Left cardiac atrium (tissue), 4 donors: ENCODE results near the gene IL1RAPL2. TPM values are rescaled to one million over a fixed set of nuclear protein-coding genes. Genes with fewer than 3 reads are reported as not detected.
"Not testable (repeated sequence)": the region's sequence is repeated elsewhere in the genome, so short reads cannot be mapped to it uniquely, and the experiment has no call there.

Experiments
- ATAC-seq, 2 donors: fragments of 200-7000 bp; cut with Tn5 transposase; one replicate each; pipeline ENCODE4 v1.9.1; 2020; ENCODE audit warnings: mild to moderate bottlenecking in 2 of 2, moderate library complexity in 2 of 2
- DNase-seq: peaks from one replicate; pipeline ENCODE4 v3.0.0-alpha.2; 2020
- intact Hi-C, 2 donors: fragments of 100-400 bp; cut with DNase I; formaldehyde crosslinking; loops; one replicate each; pipeline versions ENCODE4 v1.14.1 to v1.15.1; 2022 to 2023
- total RNA-seq, 2 donors: library from RNA; stranded (reverse); fragmentation: NEBNext Ultra II Directional; extraction: Animal tissue kit (Norgen Biotek cat#: 25700); gene quantifications; one replicate each; pipeline ENCODE4 v1.2.1, GENCODE V29; 2021
- donor health status: DM: no; HTN: yes; CAD: no.
- donor health status: DM: no; HTN: yes; CAD: no; lungs with severe emphysema.
- donor health status: DM: yes; HTN: yes; CAD: no.
- donor health status: Dilated cardiomyopathy.

IL1RAPL2 gene
- total RNA-seq, 2 donors from 2014 or later, result 0.09 TPM; not detected in 1

GRCh38 chrX:105219454-105220401 is 653.7 kb downstream of the IL1RAPL2 start:
- no peak for ATAC-seq
- DNase-seq, result no peak
- intact Hi-C loops, result no loop called here

GRCh38 chrX:105220636-105221035 is 654.6 kb downstream of the IL1RAPL2 start, which contains the start of gene TEX13A:
Gene TEX13A (minus strand): TSS chrX:105220694. CDS start chrX:105220397, 297 bp downstream.
- DNase-seq (no peak), ATAC-seq (no peak)
- intact Hi-C loops, result no loop called here

DNA sequence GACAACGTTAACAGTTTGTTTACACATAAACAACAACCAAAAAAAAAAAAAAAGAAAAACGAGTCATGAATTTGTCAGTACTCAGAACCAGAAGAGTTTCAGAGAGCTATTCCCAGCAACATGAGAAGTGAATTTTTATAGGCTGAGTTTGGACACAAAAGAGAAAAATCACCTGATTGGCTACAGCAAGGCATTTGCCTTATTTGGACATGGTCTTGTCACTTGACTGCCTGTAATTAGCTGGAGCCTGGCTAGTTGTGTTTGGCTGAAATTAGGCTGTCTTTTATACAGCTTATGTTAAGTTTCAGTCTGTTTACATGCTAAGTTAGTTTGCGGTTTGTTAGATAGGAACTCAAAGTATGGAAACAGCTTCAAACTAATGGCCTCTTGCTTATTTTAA is 655.4 kb downstream of the IL1RAPL2 start:
- DNase-seq, result no peak
- no peak for ATAC-seq
- intact Hi-C loops, result no loop called here

DNA sequence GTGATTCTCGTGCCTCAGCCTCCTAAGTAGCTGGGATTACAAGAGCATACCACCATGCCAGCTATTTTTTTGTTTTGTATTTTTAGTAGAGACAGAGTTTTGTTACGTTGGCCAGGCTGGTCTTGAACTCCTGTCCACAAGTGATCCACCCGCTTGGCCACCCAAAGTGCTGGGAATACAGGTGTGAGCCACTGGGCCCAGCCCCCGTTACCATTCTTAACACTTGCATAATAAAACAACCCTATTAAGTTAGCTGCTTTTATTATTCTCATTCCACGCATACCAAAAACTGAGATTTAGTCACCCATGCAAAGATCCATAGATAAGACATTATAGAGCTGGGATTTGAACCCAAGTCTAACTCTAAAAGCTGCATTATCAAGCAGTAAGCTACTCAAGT is 660.5 kb downstream of the IL1RAPL2 start:
- DNase-seq (no peak), ATAC-seq (no peak)
- intact Hi-C loops, result no loop called here

DNA sequence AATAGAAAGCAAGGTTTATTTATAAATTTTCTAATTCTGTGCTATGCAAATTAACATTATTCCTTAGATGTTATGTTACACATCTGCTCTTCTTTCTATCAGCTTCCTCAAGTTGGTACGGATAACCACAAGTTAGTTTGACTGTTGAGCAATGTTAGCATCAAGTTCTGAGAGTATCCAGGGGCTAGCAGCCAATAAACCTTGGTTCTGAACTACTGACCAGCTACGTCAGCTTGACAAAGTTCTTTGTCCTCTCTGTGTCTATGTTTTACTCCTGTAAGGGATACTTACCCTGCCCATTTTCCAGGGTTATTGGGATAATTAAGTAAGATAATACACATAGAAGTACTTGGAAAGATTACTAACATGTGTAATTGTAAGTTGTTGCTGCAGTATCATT is 662.6 kb downstream of the IL1RAPL2 start:
- intact Hi-C loops, result no loop called here

GRCh38 chrX:105229146-105229545 is 663.1 kb downstream of the IL1RAPL2 start:
- ATAC-seq, result no peak
- no peak for DNase-seq
- intact Hi-C loops, result no loop called here

More for the DNA sequence above, 662.6 kb downstream of the IL1RAPL2 start:
- ATAC-seq, result no peak
- DNase-seq, result no peak

- intact Hi-C loops, ATAC-seq: not testable (repeated sequence)
Measured at GRCh38 chrX:105237407-105237806, 671.4 kb downstream of the IL1RAPL2 start.

GRCh38 chrX:105241056-105241455 is 675.1 kb downstream of the IL1RAPL2 start:
- ATAC-seq, result no peak
- no peak for DNase-seq
- intact Hi-C loops, result no loop called here

More at GRCh38 chrX:105237407-105237806, 671.4 kb downstream of the IL1RAPL2 start:
- not testable (repeated sequence) for DNase-seq

GRCh38 chrX:105260291-105261043 is 694.5 kb downstream of the IL1RAPL2 start:
- peak; percentile 30 to 41 for ATAC-seq

DNA sequence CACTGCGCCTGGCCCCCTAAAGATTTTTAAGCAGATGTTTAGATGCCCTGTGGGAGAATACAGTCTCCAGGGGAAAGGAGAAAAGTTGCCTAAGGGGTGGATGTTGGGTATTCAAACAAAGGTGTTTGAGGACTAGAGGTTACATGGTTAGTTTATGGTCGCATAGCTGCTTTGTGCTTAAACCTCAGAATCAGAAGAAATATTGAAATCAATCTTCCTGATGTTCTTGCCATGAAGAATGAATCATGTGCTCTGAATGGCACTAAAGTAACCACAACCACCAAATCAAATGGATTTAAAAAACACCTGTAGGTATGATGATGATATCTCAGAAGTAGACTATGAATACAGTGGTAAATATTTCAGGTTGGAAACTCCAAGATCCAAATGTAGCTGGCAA is 697.2 kb downstream of the IL1RAPL2 start:
- intact Hi-C loops, result no loop called here
- DNase-seq (no peak), ATAC-seq (no peak)

More at GRCh38 chrX:105260291-105261043, 694.5 kb downstream of the IL1RAPL2 start:
- intact Hi-C loops, result no loop called here
- peak; percentile 18 for DNase-seq

- ATAC-seq (no peak), DNase-seq (no peak)
- intact Hi-C loops, result no loop called here
Measured at GRCh38 chrX:105263801-105264200, 697.8 kb downstream of the IL1RAPL2 start.

GRCh38 chrX:105265093-105265492 is 699.1 kb downstream of the IL1RAPL2 start:
- DNase-seq, result no peak
- intact Hi-C loops, result no loop called here
- ATAC-seq, result no peak

GRCh38 chrX:105266456-105266855 is 700.5 kb downstream of the IL1RAPL2 start:
- DNase-seq, result no peak
- ATAC-seq, result no peak
- intact Hi-C loops, result no loop called here

DNA sequence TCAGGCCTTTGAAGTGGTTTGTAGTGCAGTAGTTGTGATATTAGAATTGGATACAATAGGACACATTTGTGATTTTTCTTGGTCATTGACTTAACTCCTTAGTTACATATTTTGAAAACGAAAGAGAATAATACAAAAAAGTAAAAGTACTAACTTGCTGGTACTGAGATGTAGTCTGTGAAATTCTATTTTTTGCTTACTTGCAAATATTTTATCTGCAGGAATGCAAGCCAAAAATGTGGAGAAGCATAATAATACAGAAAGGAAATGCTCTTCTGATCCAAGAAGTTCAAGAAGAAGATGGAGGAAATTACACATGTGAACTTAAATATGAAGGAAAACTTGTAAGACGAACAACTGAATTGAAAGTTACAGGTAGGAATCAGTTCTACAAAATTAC is 701.2 kb downstream of the IL1RAPL2 start:
- intact Hi-C loops, result no loop called here
- ATAC-seq, result no peak

DNA sequence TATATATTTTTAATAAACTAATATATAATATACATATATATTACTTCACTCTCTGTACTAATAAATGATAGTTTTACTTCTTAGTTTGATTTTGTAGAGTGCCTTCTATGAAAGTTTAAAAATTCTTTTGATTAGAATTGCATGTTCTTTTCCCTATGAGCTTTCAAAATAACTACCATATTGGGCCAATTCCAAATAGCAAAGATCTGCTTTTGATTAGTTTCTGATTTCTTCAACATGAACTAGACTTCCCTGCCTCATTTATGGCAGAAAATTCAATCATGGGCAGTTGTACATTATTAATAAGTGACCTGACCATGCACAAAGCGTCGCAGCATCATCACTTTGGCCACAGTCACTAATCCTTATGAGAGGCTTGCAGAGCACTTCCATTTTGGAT is 703.4 kb downstream of the IL1RAPL2 start:
- ATAC-seq (no peak), DNase-seq (no peak)
- intact Hi-C loops, result no loop called here

More for the DNA sequence above, 701.2 kb downstream of the IL1RAPL2 start:
- DNase-seq, result no peak

DNA sequence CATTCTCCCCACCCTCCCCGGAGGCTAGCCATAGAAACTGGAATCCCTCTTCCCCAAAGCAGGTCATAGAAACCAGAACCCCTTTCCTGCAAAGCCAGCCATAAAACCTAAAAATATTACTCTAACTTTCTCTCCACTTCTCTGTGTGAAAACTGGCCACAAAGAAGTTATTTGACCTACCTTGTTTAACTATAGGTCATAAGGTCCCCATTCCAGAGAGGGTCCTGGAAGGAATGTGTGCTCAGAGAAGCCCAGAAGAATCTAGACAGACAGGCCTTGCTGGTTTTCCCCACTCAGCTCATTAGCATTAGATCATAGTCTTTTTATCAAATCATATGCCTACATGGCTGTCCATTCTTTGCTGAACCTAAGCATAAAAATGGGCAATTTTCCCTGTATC is 707.3 kb downstream of the IL1RAPL2 start:
- DNase-seq (no peak), ATAC-seq (no peak)
- intact Hi-C loops, result no loop called here

GRCh38 chrX:105274091-105274490 is 708.1 kb downstream of the IL1RAPL2 start:
- intact Hi-C loops, result no loop called here
- no peak for ATAC-seq
- DNase-seq, result no peak

- intact Hi-C loops, result no loop called here
- ATAC-seq, result no peak
- DNase-seq, result no peak
Measured at GRCh38 chrX:105277132-105277531, 711.1 kb downstream of the IL1RAPL2 start.

DNA sequence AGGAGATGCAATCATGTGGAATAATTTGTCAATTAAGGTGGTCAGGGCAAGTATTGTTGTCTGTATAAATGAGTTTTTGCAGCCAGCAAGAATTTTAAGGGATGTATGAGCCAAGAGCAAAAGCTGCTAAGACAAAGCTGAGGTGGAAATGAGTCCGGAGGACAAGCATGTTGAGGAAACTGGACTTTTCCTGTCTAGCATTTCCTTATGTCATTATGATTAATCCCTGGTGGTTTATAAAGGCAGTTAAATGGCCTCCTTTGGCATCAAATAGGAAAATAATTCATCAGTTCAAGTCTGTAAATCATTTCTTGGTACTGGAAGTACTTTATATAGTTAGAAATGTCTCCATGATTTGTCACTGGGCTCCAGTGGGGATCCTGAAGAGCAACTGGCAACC is 716.1 kb downstream of the IL1RAPL2 start:
- intact Hi-C loops, result no loop called here
- DNase-seq (no peak), ATAC-seq (no peak)

DNA sequence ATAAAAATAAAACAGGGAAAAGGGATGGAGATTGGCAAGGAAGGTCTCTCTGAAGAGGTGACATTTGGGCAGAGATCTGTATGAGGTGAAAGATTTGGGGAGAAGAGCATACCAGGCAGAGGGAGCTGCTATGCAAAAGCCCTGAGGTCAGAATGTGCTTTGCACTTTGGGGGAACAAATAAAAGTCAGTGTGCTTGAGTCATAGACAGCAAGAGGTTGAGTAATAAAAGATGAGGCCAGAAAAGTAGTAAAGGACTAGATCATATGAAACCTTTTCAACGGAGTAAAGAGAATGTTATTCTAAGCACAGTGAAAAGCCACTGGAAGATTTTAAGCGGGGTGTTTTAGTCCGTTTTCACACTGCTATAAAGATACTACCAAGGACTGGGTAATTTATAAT is 731.0 kb downstream of the IL1RAPL2 start:
- DNase-seq (no peak), ATAC-seq (no peak)
- intact Hi-C loops, result no loop called here
